Epithelial cell of prostate (primary cell): ENCODE results near the gene OCIAD2.
"Not testable (repeated sequence)": the region's sequence is repeated elsewhere in the genome, so short reads cannot be mapped to it uniquely, and the experiment has no call there.

Source experiments
- DNase-seq: peaks from one replicate; pipeline ENCODE4 v3.0.0-alpha.2; 2011; ENCODE audit warnings: low read depth, low spot score
- H3K27ac ChIP-seq: fragments of 450-650 bp; 2 replicates; pipeline ENCODE4 v1.5.1; 2017; ENCODE audit warnings: mild to moderate bottlenecking

OCIAD2 gene, protein sequence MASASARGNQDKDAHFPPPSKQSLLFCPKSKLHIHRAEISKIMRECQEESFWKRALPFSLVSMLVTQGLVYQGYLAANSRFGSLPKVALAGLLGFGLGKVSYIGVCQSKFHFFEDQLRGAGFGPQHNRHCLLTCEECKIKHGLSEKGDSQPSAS

DNA sequence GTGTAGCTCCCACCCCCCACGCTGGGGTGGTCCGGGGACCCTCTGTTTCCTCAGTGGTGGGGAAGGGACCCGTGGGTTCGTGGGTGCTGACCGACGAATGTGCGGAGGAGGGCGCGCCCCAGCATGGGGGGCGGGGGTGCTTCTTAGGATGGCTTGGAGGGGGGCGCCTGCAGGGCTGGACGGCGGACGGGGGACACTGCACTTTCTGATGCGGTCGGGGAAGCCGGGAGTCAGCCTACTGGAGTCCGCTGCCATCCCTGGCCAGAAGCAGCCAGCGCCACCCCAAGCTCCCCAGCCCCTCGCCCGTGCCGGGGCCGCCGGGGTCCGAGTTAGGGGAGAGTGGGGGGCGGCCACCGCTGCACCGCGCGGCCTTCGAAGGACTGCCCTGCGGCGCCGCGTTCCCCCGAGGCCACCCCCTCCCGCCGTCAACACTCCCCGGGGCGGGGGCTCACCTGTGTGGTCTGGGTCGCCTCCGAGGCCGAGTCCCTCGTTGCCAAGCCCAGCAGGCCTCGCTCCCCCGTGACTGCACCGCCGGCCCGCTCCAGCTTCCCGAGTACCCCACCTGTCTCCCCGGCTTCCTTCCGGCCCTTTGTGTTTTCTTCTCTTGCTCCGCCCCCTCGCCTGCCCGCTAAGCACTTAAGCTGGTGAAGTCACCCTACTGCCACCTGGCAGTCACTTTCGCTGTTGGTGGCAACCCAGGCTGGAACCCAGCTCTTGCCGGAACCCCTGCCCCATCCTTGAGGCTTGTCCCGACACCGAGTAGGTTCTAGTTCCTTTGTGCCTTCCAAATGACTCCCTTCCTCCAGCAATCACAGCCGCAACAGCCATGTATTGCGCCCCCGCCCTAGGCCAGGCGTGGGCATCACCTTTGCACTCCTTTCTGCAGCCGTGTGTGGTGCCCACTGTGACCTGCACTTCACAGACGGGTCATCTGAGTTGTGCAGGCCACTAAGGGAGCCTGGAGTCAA, at the start of gene OCIAD2:
Gene OCIAD2 (minus strand): TSS at position 569 of the 968 bp plus-strand sequence. CDS start 2,225 bp downstream, outside the sequence.
- no peak for DNase-seq
- peak within 1 kb of the TSS; percentile 93 for H3K27ac ChIP-seq

DNA sequence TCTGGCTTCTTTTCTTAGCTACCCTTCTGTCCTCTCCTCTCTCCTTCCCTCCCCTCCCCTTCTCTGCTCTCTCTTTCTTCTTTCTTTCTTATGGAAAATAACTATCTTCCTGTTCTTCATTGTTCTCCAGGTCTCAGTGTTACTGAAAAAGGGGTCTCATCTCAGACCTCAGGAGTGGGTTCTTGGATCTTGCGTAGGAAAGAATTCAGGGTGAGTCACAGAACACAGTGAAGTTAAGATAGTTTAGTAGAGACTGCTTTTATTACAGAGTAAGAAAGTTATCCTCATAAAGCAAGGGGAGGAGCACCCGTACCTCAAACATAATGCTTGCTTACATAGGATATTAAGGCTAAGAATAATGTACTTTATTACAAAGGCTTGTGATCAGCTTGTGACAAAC, 47.7 kb upstream of the OCIAD2 start:
- DNase-seq: no peak
- H3K27ac ChIP-seq: peak overlapping the region; percentile 95

DNA sequence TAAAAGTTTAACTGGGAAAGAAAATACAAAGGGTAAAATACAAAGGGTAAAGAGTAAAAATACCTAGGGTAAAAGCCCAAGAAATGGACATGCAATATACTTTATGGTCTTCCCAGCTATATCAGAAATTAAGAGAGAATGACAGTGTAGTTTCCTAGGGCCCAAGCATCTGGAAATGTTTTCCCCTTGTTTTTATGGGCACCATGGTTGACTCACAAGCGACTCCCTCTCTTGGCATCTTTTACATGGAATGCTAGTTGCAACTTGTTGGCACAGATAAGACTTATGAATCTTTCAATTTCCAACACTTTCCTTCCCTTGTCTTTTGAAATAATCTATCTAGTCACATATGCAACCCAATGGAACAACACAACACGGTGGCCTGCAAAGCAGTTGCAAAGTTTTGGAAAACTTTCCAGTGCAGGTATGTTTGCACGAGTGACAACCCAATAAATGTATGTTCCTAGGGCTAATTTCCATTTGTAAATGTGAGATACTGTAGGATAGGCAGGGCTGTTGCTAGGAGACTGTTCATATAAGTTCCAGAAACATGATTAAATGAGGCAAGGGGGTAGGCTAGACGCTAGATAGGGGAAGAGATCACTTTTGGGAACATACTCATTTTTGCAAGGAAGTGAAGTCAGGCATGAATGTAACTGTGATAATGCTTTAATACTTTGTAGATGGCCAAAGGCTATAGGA, 43.1 kb upstream of the OCIAD2 start:
- DNase-seq: peak; percentile 80
- H3K27ac ChIP-seq: peak overlapping the region; percentile 80

DNA sequence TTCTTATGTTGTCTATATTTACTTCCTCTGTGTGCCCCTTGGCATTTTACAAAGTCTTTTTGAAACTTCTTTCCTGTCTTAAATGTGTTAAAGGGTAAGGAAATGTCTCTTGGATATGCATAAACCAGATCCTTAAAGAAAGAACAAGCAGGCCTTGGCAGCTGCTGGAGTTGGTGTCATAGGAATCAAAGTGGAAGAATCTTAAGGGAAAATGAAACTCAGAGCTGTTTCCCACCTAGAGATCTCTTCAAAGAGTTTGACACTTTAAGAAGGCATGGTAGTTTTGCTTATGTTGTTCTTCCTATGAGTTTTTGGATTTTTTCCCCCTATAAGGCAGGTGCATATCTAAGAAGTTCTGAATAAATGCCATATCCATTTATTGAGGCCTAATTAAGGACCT, 42.5 kb upstream of the OCIAD2 start:
- peak overlapping the region; percentile 80 for H3K27ac ChIP-seq

DNA sequence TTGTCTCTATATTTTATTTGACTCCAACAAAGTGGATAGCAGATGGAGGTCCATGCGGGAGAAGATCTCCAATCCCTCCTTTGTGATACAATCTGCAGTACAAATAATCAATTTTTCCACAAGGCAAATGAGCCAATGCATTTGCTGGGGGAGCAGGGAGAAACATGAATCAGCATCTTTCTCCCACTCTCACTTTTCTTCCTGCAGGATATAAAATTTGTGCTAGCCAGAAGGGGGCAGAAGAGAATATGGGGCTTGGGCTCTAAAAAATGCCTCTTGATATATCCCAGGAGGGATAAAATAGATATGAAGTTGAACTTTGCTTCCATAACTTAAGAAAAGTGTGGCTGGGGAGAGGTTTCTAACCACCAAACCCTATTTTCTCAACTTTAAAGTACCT, 41.2 kb upstream of the OCIAD2 start:
- no peak for DNase-seq
- no peak overlapping the region for H3K27ac ChIP-seq

More for the DNA sequence above, 42.5 kb upstream of the OCIAD2 start:
- no peak for DNase-seq

DNA sequence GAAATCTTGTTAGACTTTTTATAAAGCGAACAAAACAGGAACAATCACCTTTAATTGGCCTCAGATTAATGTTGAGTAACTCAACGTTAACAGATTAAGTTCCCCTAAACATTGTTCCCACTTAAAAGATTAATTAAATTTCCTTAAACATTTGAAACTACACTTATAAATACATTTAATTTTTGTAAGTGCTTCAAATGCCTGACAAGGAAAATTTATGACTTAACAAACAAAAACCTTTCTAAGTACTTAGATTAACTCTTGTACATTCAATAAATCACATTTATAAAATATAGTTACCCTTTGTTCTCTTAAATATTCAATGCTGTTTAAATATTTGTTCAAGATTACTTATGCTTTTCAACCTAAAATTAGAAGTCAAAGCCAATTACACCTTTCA, 39.4 kb upstream of the OCIAD2 start:
- peak overlapping the region; percentile 94 for H3K27ac ChIP-seq
- DNase-seq: no peak

DNA sequence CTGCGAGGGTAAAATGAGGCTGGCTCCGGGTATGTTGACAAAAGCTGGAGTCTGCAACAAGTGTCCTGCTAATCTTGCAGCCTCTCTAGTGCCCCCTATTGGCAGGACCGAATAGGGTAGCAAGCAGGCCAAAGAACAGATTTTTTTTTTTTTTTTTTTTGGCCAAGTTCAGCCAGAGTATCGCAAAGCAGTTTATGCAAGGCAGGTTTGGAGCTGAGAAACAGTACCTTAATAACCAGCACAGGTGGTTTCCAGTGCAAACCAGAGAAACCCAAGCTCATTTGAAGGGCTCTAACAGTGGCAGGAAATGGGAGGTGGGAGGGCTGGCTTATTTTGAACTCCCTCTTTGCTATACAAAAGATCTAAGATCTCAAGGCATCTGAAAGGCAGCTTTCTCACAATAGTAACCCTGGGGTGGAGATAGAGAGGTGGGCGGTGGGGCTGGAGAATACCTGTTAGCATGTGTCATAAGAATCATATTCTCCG, 38.2 kb upstream of the OCIAD2 start:
- no peak for DNase-seq
- H3K27ac ChIP-seq: peak overlapping the region; percentile 94

DNA sequence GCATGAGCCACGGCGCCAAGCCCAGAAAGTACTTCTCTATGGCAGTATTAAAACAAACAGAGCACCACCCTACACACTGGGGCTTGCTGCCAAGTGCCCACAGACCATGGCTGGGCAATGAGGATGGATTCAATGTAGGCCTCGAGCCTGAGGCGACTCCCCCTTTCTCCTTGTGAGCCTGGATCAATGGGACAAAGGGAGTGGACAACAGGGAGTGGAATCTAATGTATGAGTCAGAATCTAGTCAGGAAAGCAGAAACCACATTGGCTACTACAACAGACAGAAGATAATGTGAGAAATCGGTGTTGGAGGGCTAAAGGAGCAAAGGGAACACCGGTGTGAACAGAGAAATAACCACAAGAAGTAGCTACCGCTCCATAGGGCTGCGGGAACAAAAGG, 37.7 kb upstream of the OCIAD2 start:
- peak; percentile 52 for DNase-seq
- peak overlapping the region; percentile 94 for H3K27ac ChIP-seq

DNA sequence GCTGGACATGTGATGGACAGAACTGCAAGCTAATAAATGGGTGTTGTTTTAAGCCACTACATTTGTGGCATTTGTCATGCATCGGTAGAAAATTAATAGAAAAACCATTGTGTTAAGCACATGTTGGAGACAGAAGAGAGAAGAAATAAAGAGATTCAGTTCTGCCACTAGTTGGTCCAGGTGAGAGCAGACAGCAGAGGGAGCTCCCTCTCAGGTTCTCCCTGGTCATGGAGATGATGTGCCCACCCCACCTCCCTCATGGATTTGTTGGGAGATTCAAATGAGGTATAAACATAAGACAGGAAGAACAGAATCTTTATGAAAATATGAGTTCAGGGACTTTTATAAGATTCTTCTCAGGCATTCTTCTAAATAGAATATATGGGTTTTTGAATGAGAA, 36.8 kb upstream of the OCIAD2 start:
- DNase-seq: no peak
- H3K27ac ChIP-seq: peak overlapping the region; percentile 22

DNA sequence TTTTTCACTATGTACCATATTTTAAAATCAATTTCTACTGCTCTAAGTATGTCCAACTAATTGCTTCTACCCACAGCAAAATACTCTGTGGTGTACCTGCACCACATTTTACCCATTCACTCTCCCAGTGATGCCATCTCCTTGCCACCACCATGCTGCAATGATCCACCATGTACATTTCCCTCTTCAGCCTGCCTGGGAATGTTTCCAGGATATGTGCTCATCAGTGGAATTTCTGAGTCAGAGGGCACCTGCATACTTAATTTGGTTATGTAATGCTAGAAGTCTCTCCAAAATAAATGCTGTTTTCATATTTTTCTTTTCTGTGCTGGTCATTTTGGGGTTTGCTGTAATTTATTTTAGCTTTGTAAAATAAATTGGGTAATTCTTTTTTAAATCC, 33.2 kb upstream of the OCIAD2 start:
- peak; percentile 75 for DNase-seq
- H3K27ac ChIP-seq: peak overlapping the region; percentile 84

DNA sequence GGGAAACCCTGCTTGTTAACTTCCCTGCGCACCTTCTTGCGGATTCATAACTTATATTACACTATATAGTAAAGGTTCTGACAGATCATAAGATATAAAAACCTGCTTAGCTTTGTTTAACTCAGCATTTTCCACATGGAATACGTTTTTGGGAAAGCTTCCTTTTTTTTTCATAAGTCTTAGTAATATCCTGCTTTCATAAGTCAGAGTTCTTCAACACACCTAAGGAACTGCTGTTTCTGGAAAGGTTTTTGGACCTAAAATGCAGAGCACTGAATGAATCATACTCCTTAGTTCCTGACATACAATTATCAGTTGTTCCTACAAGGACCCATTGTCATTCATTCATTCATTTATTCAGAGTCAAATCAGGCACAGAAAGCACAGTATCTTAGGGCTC, 32.3 kb upstream of the OCIAD2 start:
- no peak for DNase-seq
- peak overlapping the region; percentile 84 for H3K27ac ChIP-seq

DNA sequence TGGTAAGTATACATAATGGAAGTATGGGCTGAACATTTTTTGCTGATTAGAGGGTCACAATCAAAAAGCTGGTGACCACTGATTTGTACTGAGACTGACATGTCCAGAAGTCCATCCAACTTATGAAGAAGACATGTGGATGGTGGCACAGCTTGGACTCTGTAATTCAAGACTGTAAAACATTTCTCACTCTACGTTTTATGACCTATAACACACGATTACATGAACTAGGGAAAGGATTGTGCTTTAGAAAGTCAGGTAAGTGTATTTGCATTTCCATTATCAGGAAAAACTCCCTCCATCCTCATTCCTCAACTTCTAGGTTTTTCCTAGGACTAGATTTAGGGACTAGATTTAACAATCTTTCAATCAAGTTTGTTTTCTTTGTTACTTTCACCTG, 30.5 kb upstream of the OCIAD2 start:
- DNase-seq: no peak

DNA sequence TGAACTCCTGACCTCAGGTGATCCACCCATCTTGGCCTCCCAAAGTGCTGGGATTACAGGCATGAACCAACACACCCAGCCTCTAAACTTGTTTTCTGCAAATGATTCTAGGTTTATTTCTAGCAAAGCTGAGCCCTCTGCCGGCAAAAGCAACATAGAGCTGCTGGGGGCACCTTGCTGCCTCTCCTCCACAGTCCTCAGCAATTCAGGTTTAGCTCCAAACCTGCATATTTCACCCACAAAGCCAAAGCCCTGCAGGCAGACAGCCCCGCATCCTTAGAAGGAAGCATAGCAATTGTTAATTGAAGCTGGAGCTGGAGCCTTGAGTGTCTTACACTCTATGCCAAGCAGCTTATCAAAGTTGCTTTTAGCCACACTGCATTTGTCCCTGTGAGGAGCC, 24.9 kb upstream of the OCIAD2 start:
- no peak for DNase-seq

More for the DNA sequence above, 30.5 kb upstream of the OCIAD2 start:
- H3K27ac ChIP-seq: no peak overlapping the region

DNA sequence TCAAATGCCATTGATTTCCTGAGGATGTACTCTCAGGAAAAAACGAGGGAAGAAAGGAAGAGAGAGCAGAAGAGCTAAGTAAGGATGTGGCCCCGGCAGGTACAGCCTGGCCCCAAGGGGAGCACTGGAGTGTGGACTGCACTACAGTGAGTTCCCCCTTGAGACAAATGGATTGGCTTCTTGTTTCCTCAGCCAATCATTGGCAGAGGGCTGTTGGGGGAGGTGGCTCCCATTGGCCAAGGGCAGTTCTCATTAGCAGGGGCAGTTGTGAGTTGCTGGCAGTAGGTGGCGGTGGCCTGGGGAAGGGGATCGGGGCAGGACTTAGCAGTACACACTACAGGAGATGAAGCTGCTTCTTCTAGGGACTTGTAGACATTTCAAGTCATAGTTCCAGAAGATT, 24.1 kb upstream of the OCIAD2 start:
- DNase-seq: no peak
- H3K27ac ChIP-seq: no peak overlapping the region

More for the DNA sequence above, 24.9 kb upstream of the OCIAD2 start:
- no peak overlapping the region for H3K27ac ChIP-seq

DNA sequence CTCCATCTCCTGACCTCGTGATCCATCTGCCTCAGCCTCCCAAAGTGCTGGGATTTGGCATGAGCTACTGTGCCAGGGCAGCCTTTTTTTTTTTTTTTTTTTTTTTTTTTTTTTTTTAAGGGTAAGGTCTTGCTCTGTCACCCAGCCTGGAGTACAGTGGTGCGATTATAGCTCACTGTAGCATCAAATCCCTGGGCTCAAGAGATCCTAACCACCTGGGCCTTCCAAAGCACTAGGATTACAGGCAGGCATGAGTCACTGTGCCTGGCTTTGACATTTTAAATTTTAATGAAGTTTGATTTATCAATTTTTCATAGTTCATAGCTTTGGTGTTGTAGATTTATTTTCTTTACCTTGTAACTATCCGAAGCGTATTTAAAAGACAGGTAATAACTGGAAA, 17.8 kb upstream of the OCIAD2 start:
- DNase-seq: no peak
- no peak overlapping the region for H3K27ac ChIP-seq

DNA sequence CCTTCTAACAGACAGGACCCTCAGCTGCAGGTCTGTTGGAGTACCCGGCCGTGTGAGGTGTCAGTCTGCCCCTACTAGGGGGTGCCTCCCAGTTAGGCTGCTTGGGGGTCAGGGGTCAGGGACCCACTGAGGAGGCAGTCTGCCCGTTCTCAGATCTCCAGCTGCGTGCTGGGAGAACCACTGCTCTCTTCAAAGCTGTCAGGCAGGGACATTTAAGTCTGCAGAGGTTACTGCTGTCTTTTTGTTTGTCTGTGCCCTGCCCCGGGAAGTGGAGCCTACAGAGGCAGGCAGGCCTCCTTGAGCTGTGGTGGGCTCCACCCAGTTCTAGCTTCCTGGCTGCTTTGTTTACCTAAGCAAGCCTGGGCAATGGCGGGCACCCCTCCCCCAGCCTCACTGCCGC, 16.5 kb upstream of the OCIAD2 start:
- not testable (repeated sequence) for H3K27ac ChIP-seq, DNase-seq

DNA sequence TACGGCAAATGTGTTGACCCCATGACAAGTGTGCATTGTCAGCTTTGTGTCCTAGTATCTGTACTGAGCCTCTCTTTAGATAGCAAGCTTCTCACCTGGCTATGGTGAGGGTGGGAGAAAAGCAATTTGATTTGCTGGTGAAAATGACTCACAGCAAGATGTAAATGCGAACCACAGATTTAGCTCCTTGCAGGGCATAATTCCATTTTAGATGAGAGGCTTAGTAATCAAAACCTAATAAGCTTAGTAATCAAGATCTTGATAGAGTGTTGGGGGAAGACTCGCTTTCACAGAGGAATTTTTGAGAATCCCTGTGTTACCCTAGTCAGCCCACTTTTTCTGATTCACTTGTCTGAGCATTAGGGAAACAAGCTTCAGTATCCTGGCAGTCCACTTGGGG, 7.7 kb upstream of the OCIAD2 start:
- DNase-seq: no peak
- H3K27ac ChIP-seq: peak overlapping the region; percentile 93

DNA sequence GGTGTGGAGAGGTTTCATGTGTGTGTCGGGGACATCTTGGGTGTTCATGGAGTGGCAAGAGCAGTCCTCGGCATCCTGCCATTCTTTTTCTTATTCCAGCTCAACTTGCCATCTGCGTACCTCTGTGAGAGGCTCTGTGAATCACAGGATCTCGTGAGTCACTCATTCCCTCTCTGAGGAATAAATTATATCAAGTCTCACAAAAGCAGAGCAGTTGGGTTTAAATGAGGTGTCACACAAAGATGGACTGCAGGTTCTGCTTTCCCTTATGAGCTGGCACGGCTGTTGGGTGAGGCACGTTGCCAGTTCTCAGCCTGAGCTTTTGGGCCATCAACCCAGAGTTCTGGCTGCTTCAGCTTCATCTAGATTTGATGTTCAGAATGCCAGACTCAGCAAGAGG, 6.8 kb upstream of the OCIAD2 start:
- DNase-seq: peak; percentile 83
- peak overlapping the region; percentile 93 for H3K27ac ChIP-seq

DNA sequence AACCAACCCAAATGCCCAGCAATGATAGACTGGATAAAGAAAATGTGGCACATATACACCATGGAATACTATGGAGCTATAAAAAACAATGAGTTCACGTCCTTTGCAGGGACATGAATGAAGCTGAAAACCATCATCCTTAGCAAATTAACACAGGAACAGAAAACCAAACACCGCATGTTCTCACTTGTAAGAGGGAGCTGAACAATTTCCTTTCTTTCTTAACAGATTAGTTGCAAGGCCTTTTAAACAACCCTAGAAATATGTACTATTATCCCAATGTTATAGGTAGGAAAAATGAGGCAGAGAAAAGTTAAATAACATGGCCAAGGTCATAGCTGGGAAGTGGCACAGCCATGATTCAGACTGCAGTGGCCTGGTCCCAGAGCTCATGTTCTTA, 5.8 kb upstream of the OCIAD2 start:
- peak overlapping the region; percentile 93 for H3K27ac ChIP-seq
- DNase-seq: no peak

DNA sequence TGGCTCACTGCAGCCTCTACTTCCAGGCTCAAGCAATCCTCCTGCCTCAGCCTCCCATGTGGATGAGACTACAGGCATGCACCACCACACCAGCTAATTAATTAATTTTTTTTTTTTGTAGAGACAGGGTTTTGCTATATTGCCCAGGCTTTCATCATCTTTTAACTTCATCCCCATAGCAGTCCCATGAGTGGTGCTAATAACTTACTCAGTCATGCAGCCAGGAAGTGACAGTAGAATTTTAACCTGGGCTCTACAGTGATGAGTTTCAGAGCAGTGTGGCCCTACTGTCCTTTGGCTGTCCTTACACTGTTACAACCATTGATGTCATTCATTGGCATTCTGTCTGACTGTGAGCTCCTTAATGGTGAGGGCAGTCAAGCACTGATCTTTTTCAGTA, 3.9 kb upstream of the OCIAD2 start:
- H3K27ac ChIP-seq: peak overlapping the region; percentile 93
- DNase-seq: no peak

DNA sequence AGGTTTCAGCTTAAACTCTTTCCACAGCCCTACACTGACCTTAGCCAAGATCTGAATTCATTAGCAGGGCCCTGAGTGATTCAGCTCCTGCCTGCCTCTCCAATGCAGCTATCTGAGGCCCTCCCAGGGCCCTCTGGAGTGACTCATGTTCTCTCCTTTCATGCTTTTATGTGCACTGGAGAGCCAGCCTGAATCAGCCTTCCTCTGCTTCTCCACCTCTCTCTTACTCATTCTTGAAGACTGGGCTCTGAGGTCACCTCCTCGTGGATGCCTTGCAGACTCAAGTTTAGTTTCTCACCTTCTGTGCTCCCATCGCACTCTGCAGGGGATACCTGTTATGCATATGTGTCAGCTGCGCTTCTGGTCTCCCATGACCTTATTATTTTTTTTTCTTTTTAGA, 3.1 kb upstream of the OCIAD2 start:
- H3K27ac ChIP-seq: peak overlapping the region; percentile 93
- peak; percentile 98 for DNase-seq
